GM12875 (cell line): ENCODE measurements around the gene CHD6.

ENCODE experiments used
- H3K4me3 ChIP-seq: one replicate; pipeline ENCODE4 v1.5.1; 2011; ENCODE audit warnings: low read depth, low read length, control low read depth
- CTCF ChIP-seq: IDR thresholded peaks from 2 replicates; pipeline ENCODE4 v1.5.1; 2011; ENCODE audit warnings: low read depth, mild to moderate bottlenecking, control low read depth, inconsistent platforms, low read length, moderate library complexity, borderline replicate concordance; ENCODE audit not compliant: insufficient read depth

CHD6 gene

GRCh38 chr20:41601742-41602141 is 16.4 kb downstream of the CHD6 start:
- no peak overlapping the region for H3K4me3 ChIP-seq
- no peak for TF ChIP-seq CTCF

GRCh38 chr20:41600926-41601631 is 17.1 kb downstream of the CHD6 start:
- no peak overlapping the region for H3K4me3 ChIP-seq
- no peak for TF ChIP-seq CTCF

GRCh38 chr20:41599699-41600104 is 18.5 kb downstream of the CHD6 start:
- H3K4me3 ChIP-seq, result no peak overlapping the region

GRCh38 chr20:41598719-41599118 is 19.5 kb downstream of the CHD6 start:
- H3K4me3 ChIP-seq, result no peak overlapping the region
- no peak for TF ChIP-seq CTCF

More at GRCh38 chr20:41599699-41600104, 18.5 kb downstream of the CHD6 start:
- no peak for TF ChIP-seq CTCF

- H3K4me3 ChIP-seq, result no peak overlapping the region
- no peak for TF ChIP-seq CTCF
These were observed 23.5 kb downstream of the CHD6 start for GRCh38 chr20:41594514-41595322.

GRCh38 chr20:41592516-41593216 is 25.5 kb downstream of the CHD6 start:
- no peak for TF ChIP-seq CTCF
- H3K4me3 ChIP-seq, result no peak overlapping the region
